Germinal center (tissue), 1 donor: ENCODE results near the gene PTS.
A peak's percentile ranks its signal among the peaks of the same experiment; 100 is the strongest.
"Not testable (repeated sequence)": the region's sequence is repeated elsewhere in the genome, so short reads cannot be mapped to it uniquely, and the experiment has no call there.

ENCODE experiments used
- DNase-seq: peaks from one replicate; pipeline ENCODE4 v3.0.0; 2012; ENCODE audit warnings: mixed read lengths, low spot score

Gene PTS

DNA sequence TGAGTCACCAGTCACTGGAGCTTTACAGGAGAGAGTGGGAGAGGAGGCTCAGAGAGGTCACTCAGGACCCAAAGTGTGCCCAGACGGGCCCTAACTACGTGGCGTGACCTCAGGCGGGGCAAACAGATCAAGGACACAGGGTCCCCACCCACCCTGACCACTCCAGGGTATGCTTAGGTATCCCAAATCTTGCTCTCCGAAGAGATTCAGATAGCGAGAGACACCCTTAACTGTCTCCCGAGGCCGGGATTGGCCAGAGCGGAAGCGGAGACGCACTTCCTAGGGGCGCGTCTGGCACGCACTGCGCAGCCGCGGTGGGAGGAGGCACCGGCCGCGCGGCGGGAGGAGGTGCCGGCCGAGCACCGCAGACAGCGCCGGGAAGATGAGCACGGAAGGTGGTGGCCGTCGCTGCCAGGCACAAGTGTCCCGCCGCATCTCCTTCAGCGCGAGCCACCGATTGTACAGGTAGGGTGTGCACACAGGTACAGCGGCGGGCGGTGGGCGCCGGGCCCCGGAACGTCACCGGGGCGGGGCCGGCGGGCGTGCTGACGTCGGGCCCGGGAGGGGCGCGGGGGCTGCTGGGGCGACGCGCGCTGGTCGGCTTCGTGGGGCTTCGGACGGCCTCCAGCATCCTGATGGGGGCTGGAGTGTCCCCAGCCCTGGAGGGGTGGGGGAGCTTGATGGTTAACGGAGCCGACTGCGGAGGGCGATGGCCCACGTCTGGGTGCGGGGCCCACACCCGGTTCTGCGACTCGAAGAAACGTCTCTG is at the start of gene PTS:
Gene PTS, plus strand, starts transcription at position 367 of the 769 bp plus-strand sequence. Its CDS starts 16 bp downstream, at position 383.
- DNase-seq = peak; percentile 95

DNA sequence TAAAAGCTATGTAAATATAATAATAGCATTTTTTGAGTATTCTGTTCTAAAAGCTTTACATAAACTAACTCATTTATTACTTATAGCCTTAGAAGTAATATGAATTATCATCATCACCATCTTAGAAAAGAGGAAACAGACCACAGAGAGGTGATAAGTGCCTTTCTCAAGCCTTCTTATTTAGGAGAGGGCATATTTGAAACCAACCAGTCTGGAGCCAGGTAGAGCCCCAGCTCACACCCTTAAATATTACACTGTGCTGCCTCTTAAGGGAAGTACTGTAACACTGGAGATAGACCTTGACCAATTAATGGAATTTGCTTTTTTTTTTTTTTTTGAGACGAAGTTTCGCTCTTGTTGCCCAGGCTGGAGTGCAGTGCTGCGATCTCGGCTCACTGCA is 48.6 kb upstream of the PTS start:
- DNase-seq = no peak

- DNase-seq = no peak
Observed at GRCh38 chr11:112178428-112178827, 47.8 kb upstream of the PTS start.

DNA sequence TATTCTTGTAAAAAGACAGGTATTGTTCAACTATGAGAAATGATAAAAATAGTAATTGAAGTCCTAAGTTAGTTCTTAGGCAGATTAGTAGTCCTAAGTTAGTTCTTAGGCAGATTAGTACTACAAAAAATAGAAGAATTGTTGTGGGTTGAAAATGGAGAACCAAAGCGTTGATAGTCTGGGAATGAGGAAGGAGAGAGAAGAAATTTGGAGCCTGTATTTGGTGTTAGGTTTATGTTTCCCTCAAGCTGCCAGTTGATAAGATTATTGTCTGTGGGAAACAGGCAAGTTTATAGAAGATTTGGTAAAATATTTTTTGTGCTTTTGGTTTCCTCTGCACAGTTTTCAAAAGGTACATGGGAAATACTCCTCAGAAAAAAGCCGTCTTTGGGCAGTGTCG is 47.3 kb upstream of the PTS start:
- DNase-seq = no peak

DNA sequence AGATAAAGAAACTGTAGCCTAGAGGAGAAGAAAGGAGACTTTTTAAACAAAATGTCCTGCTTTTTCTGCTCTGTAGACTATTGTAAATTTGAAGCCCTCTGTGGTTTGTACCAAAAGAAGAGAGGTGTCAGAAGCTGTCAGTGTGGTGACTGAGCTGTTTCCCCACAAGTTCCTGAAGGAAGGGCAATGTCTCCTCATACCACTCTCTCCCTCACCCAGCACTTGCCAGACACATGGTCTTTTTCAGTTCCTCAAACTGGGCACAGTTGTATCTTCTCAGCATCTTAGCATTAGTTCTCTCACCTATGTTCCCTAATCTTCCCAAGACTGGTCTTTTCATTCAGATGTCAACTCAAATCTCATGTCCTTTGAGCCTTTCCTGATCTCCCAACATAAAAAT is 46.6 kb upstream of the PTS start:
- DNase-seq = no peak

GRCh38 chr11:112182867-112183266 is 43.4 kb upstream of the PTS start:
- no peak for DNase-seq

- DNase-seq = no peak
Observed at GRCh38 chr11:112185883-112186282, 40.3 kb upstream of the PTS start.

DNA sequence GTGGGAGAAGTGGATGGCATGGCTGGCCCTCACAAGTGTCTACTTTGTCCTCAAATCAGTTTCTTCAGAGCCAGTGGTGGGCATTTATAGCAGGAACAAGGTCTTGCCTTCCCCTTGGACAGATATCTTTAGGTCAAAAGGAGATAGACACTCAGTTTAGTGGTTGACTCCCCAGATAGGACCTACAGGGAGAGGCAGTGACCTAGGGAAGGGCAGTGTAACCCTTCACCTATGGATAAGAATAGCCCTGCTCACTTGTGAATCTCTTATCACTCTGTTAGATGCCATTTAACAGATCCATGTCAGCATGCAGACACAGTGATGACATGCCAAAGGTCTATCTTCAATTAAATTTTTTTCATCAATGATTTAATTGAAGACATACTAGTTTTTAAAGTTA is 39.9 kb upstream of the PTS start:
- DNase-seq = no peak

DNA sequence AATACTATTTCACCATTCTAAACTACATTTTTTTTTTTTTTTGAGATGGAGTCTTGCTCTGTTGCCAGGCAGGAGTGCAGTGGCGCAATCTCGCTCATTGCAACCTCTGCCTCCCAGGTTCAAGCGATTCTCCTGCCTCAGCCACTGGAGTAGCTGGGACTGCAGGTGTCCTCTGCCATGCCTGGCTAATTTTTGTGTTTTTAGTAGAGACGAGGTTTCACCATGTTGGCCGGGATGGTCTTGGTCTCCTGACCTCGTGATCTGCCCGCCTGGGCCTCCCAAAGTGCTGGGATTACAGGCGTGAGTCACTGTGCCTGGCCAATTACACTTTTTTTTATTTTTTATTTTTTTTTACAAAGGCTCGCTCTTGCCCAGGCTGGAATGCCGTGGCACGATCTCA is 31.1 kb upstream of the PTS start:
- not testable (repeated sequence) for DNase-seq

DNA sequence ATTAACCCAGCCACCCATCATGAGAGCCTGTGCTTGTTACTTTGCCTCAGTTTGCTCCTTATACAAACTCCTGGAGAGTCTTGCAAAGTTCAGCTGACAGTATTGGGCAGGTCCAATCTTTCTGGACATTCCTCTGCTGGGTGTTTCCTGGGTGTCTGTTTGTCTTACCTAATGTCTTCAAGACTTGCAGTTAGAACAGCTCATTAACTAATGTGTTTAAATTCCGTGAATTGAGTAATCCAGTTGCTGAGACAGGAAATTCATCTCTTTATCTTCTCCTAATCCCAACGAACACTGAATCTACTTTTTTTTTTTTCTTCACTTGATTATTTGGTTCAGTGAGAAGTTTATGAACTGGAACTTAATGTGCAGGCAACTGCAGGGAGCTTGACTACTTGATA is 30.3 kb upstream of the PTS start:
- no peak for DNase-seq

DNA sequence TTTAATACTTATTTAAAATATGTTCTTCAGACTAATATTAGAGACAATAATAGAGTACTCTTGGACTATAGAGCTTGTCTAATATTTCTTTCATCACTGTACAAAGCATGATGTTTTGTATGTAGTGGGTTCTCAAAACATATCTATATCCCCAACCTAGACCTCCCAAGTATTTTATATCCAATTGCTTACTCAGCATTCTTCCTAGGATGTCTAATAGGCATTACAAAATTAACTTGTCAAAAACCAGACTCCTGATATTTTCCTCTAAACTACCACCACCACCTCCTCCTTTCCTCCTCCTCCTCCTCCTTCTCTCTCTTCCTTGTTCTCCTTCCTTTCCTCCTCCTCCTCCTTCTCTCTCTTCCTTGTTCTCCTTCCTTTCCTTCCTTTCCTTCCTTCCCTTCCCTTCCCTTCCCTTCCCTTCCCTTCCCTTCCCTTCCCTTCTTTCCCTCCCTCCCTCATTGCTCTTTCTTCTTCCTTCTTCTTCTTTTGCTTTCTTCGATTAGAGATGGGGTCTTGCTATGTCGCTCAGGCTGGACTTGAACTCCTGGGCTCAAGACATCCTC is 29.6 kb upstream of the PTS start:
- DNase-seq = no peak

- DNase-seq = not testable (repeated sequence)
Observed at GRCh38 chr11:112199101-112199500, 27.1 kb upstream of the PTS start.

DNA sequence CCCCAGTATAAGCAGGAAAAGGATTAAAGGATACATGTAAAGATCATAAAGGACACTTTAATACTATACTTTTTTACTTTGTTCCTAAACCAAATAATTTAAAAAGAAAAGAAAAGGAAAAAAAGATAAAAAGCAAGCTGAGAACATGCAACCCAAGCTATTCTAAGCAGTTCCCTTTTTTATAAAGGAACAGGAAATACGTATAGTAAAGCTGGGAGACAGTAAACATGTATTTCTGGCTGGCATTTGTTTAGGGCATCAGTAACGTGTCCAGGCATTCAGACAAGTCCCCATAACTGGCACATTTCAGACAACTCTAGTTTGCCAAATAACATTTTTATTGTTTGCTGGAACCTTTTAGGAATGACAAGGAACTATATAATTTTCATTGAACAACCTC is 26.0 kb upstream of the PTS start:
- no peak for DNase-seq

GRCh38 chr11:112206071-112206470 is 20.2 kb upstream of the PTS start:
- DNase-seq = no peak

- no peak for DNase-seq
Observed at GRCh38 chr11:112210890-112211289, 15.3 kb upstream of the PTS start.

DNA sequence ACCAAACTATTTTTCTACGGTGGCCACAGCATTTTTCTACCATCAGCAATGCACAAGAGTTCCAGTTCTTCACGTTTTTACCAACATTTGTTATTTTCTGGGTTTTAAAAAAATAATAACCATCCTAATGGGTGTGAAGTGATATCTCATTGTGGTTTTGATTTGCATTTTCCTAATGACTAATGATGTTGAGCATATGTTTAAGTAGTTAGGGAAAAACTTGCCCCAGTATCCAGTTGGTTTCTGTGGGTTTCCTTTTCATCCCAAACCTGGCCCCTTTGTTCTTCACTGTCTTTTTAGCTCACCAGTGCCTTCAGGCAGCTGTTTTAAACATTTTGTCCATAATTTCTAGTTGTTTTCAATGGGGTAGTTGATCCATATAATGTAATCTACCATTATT is 14.7 kb upstream of the PTS start:
- no peak for DNase-seq

GRCh38 chr11:112212290-112212689 is 13.9 kb upstream of the PTS start:
- no peak for DNase-seq

- no peak for DNase-seq
Observed at GRCh38 chr11:112212710-112213109, 13.5 kb upstream of the PTS start.

DNA sequence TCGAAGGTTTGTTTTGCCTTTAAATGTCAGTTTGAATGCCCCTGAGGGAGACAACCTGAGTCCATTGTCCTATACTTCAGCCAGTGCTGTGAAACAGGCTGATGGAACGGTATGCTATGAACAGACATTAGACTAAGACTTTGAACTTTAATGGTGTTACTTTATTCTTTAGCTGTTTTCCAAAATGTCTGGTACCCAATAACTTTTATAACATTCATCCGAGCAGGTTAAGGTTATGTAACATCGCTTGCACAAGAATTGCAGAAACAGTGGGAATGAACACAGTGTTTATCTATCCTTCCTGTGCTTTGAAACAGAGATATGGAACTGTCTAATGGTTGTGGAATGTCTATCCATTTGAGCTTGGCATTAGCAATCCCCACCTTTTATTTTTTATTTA is 12.5 kb upstream of the PTS start:
- no peak for DNase-seq

GRCh38 chr11:112215621-112216020 is 10.6 kb upstream of the PTS start:
- no peak for DNase-seq

GRCh38 chr11:112216561-112217105 is 9.6 kb upstream of the PTS start:
- no peak for DNase-seq

GRCh38 chr11:112219476-112220232 is 6.6 kb upstream of the PTS start:
- DNase-seq = peak; percentile 61

GRCh38 chr11:112221274-112221835 is 4.9 kb upstream of the PTS start:
- DNase-seq = no peak
